ENCODE results near the gene FBXO36.

DNA sequence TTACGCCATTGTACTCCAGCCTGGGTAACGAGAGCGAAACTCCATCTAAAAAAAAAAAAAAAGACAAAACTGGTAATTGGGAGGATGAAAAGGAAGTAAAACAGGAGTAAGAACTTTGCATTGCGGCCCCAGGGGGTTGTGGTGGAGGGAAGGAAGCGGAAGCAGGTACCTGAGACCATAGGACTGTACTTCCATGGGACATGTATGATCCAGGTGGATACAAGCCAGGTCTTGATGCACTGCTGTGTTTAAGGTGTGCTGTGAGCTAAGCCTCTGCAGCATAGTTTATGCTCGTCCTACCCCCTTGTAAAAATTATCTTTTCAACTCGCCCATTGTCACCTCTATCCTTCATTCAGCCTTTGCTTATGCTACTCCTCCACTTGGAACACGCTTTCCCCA lies 23.7 kb downstream of the FBXO36 start:
- TF ChIP-seq, protein P1, sequence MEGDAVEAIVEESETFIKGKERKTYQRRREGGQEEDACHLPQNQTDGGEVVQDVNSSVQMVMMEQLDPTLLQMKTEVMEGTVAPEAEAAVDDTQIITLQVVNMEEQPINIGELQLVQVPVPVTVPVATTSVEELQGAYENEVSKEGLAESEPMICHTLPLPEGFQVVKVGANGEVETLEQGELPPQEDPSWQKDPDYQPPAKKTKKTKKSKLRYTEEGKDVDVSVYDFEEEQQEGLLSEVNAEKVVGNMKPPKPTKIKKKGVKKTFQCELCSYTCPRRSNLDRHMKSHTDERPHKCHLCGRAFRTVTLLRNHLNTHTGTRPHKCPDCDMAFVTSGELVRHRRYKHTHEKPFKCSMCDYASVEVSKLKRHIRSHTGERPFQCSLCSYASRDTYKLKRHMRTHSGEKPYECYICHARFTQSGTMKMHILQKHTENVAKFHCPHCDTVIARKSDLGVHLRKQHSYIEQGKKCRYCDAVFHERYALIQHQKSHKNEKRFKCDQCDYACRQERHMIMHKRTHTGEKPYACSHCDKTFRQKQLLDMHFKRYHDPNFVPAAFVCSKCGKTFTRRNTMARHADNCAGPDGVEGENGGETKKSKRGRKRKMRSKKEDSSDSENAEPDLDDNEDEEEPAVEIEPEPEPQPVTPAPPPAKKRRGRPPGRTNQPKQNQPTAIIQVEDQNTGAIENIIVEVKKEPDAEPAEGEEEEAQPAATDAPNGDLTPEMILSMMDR (IDR thresholded peaks at IDR 0.05 in 8 of 11, conservative IDR thresholded peaks at IDR 0.05 in 3 of 11) = no peak
- no peak for TF ChIP-seq POLR2A (IDR thresholded peaks at IDR 0.05)
- TF ChIP-seq POLR2AphosphoS5 (IDR thresholded peaks at IDR 0.05) = no peak

All from spleen (tissue), 7 donors.